GM12878 (cell line): ENCODE data around the gene ZNF467. TPM values are rescaled to one million over a fixed set of nuclear protein-coding genes. Genes with fewer than 3 reads are reported as not detected.
A peak's percentile ranks its signal among the peaks of the same experiment; 100 is the strongest.

Experiments used
- ATAC-seq: fragments of 200-7000 bp; cut with Tn5 transposase; 3 replicates; pipeline ENCODE4 v1.9.1; 2020; ENCODE audit warnings: mild to moderate bottlenecking, moderate library complexity
- BruUV-seq: library from RNA; stranded (reverse); fragments of 400-500 nt; replicated peaks from 2 replicates; lab custom pipeline; 2021; lab: Mats Ljungman, UMichigan
- CTCF ChIA-PET: fragments of 300-600 bp; sonication (Branson Sonifier 250); formaldehyde crosslinking; extraction: SDS; loops from one replicate; lab custom pipeline; 2021; ENCODE audit warnings: inconsistent platforms; lab: Yijun Ruan, JAX
- POLR2A ChIA-PET: fragments of 350-600 bp; formaldehyde crosslinking; extraction: SDS; loops from one replicate; lab custom pipeline; 2021; ENCODE audit warnings: inconsistent platforms; lab: Charles Lee
- RAD21 ChIA-PET: fragments of 300-600 bp; sonication (Branson Sonifier 250); formaldehyde crosslinking; loops from one replicate; lab custom pipeline; 2023; ENCODE audit warnings: antibody characterized with exemption; ENCODE audit not compliant: unreplicated experiment; lab: Charles Lee
- SMC1A ChIA-PET: fragments of 300-600 bp; sonication (Branson Sonifier 250); formaldehyde crosslinking; loops from one replicate; lab custom pipeline; 2023; ENCODE audit not compliant: unreplicated experiment, uncharacterized antibody; lab: Charles Lee
- DNase-seq: peaks from one replicate; pipeline ENCODE4 v3.0.0-alpha.2; 2011; ENCODE audit warnings: low read depth, low spot score
- FAIRE-seq: peaks from 3 replicates; lab custom pipeline; 2011; peaks lifted over from hg19 to GRCh38; lab: Jason Lieb, UNC
- H2AFZ ChIP-seq: 2 replicates; pipeline ENCODE4 v1.6.0; 2011; ENCODE audit warnings: low read depth, low read length, control low read depth; ENCODE audit not compliant: control insufficient read depth
- H3K27ac ChIP-seq: 2 replicates; pipeline ENCODE4 v1.5.1; 2011; ENCODE audit warnings: control low read depth; ENCODE audit not compliant: control insufficient read depth, insufficient read depth
- H3K27me3 ChIP-seq, 2 experiments: replicated peaks in 1 of 2; 2 replicates each; pipeline versions ENCODE4 v1.6.0 to v1.6.1; 2011; ENCODE audit warnings: low read length in 1 of 2; ENCODE audit not compliant: control insufficient read depth in 2 of 2, insufficient read depth in 2 of 2
- H3K36me3 ChIP-seq, 2 experiments: 2 replicates each; pipeline ENCODE4 v1.5.1; 2011; ENCODE audit warnings: low read length in 1 of 2; ENCODE audit not compliant: control insufficient read depth in 2 of 2, insufficient read depth in 2 of 2
- H3K4me1 ChIP-seq: 2 replicates; pipeline ENCODE4 v1.6.1; 2011; ENCODE audit warnings: mild to moderate bottlenecking, low read length, moderate library complexity, mixed read lengths; ENCODE audit not compliant: control insufficient read depth, insufficient read depth
- H3K4me2 ChIP-seq: 2 replicates; pipeline ENCODE4 v1.6.0; 2011; ENCODE audit warnings: control low read depth; ENCODE audit not compliant: control insufficient read depth, insufficient read depth
- H3K4me3 ChIP-seq: fragments of 200-600 bp; sonication (generic); 2 replicates; pipeline ENCODE4 v1.5.1; 2016
- H3K79me2 ChIP-seq: 2 replicates; pipeline ENCODE4 v1.6.0; 2011; ENCODE audit warnings: low read length; ENCODE audit not compliant: control insufficient read depth, insufficient read depth
- H3K9ac ChIP-seq: 2 replicates; pipeline ENCODE4 v1.8.0; 2011; ENCODE audit warnings: low read length, control low read depth, mixed read lengths; ENCODE audit not compliant: control insufficient read depth, insufficient read depth
- H3K9me3 ChIP-seq: replicated peaks from 3 replicates; pipeline ENCODE4 v1.5.1; 2011; ENCODE audit warnings: mild to moderate bottlenecking, low read length; ENCODE audit not compliant: control insufficient read depth, insufficient read depth
- H4K20me1 ChIP-seq: 2 replicates; pipeline ENCODE4 v1.6.0; 2011; ENCODE audit not compliant: control insufficient read depth, insufficient read depth
- CHD2 ChIP-seq: IDR thresholded peaks from 2 replicates; pipeline ENCODE4 v1.6.1; 2011; ENCODE audit warnings: low read depth, low read length, improper control_type of control experiment, borderline replicate concordance
- ESRRA ChIP-seq: IDR thresholded peaks from 2 replicates; pipeline ENCODE4 v1.6.1; 2012; ENCODE audit warnings: mild to moderate bottlenecking, low read length, improper control_type of control experiment
- ETV6 ChIP-seq, 2 experiments: fragments of 450-650 bp in 1 of 2; IDR thresholded peaks in 1 of 2; conservative IDR thresholded peaks in 1 of 2; 2 replicates each; pipeline ENCODE4 v1.6.1; 2014; ENCODE audit warnings: antibody characterized with exemption in 1 of 2, borderline replicate concordance in 1 of 2, low read depth in 1 of 2, mild to moderate bottlenecking in 1 of 2, moderate library complexity in 1 of 2
- HCFC1 ChIP-seq: fragments of 150-350 bp; IDR thresholded peaks from 2 replicates; pipeline ENCODE4 v1.6.1; 2014; ENCODE audit warnings: low read length
- POLR2A ChIP-seq: IDR thresholded peaks from 2 replicates; pipeline ENCODE4 v1.6.1; 2011; ENCODE audit warnings: low read depth, mild to moderate bottlenecking, low read length
- ZNF384 ChIP-seq: IDR thresholded peaks from 2 replicates; pipeline ENCODE4 v1.6.1; 2012; ENCODE audit warnings: low read depth, mild to moderate bottlenecking, low read length, improper control_type of control experiment, borderline replicate concordance
- WGBS: methylation state at CpG from one replicate; pipeline ENCODE4 v1.1.6; 2016; ENCODE audit warnings: low lambda C conversion rate; ENCODE audit not compliant: insufficient replicate concordance, insufficient coverage; ENCODE audit errors: missing lambda C conversion rate; 5-methylcytosine and 5-hydroxymethylcytosine counted together
- in situ Hi-C: fragments of 300-500 bp; cut with MboI; formaldehyde crosslinking; loops from 9 replicates; pipeline ENCODE4 v1.14.3; 2018; ENCODE audit warnings: mixed read lengths
- intact Hi-C: fragments of 100-400 bp; cut with micrococcal nuclease; formaldehyde crosslinking; loops from one replicate; pipeline ENCODE4 v1.14.2; 2022; ENCODE audit not compliant: unreplicated experiment
- polyA plus RNA-seq, 11 experiments: library from polyadenylated mRNA; depleted of rRNA in 4 of 11; unstranded in 6 of 11; stranded (reverse) in 5 of 11; fragments of >200 nt; fragmentation: Nextera tagmentation in 4 of 11; fragmentation: Illumina TruSeq in 1 of 11; extraction: Ambion mirVana in 4 of 11; extraction: Trizol in 1 of 11; gene quantifications; 1 replicate in 1 of 11; 2 replicates in 10 of 11; pipeline versions ENCODE4 v1.2.1 to v1.2.3, GENCODE V29; 2011 to 2016; ENCODE audit warnings: inconsistent platforms in 2 of 11, missing spikeins in 2 of 11, low read depth in 1 of 11
- total RNA-seq, 4 experiments: library from RNA; depleted of rRNA in 3 of 4; stranded (reverse); fragments of >200 nt in 3 of 4; fragmentation: Illumina TruSeq in 1 of 4; extraction: Trizol in 1 of 4; gene quantifications; 2 replicates each; pipeline versions ENCODE4 v1.2.1 to v1.2.3, GENCODE V29; 2013 to 2021
- TF ChIP-seq, protein P1 (sequence below): fragments of 450-650 bp; IDR thresholded peaks from 2 replicates; pipeline ENCODE4 v1.6.1; 2017; ENCODE audit warnings: low read depth, mild to moderate bottlenecking, moderate library complexity
- TF ChIP-seq, protein P2 (sequence below): fragments of 450-650 bp; IDR thresholded peaks from 2 replicates; pipeline ENCODE4 v1.6.1; 2017; ENCODE audit warnings: antibody characterized with exemption, mild to moderate bottlenecking, moderate library complexity

Gene ZNF467
- total and polyA plus RNA-seq, 10 of the 15 experiments (the other 5 are each of a cell fraction or from before 2014, with no cell fraction given): not detected

DNA sequence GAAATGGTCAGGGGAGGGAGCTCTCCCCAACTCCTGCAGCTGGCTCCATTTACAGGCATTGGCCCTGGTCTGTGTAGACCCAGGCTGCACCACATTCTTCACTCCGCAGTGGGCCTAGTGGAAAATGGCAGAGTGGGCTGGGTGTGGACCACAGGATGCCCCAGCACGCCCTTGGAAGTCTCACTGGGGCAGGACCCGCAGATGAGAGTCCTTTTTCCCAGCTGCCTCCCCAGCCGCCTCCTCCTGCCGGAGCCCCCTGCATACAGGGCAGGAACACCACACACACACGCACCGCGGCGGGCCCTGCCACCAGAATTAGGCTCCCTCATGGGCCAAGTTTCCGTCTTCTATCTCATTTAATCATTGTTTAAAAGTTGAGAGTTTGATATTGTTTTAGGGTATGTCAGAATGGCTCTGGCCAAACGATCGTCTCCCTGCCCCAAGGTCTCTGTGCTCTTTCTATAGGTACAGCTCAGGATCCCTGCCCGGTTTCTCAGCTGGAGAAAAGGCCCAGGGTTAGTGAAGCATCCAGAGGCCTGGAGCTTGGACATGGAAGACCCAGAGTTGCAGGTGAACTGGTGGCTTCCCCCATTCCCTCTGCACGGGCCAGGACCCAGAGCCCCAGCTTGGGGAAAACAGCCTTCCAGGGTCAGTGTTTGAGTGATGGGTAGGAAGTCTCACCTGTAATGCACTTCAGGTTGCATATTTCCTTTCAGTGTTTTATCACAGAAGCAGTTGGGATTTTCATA, 42.0 kb downstream of the ZNF467 start:
- intact Hi-C loops: no loop called here
- no peak overlapping the region for H3K27ac ChIP-seq
- no peak overlapping the region for H3K4me3 ChIP-seq
- in situ Hi-C loops: no loop called here
- H4K20me1 ChIP-seq: no peaks in the 10 kb centered on the region
- no peaks in the 10 kb centered on the region for H3K27me3 ChIP-seq
- no peak overlapping the region for H3K9ac ChIP-seq
- no peak overlapping the region for H2AFZ ChIP-seq
- H3K9me3 ChIP-seq: no peaks in the 10 kb centered on the region
- BruUV-seq: no TSS peak
- ChIA-PET RAD21 (interaction anchor here (1.1 to 1.5 kb wide), 2 partner anchors 10 to 69 kb away, joined by 3 to 4 read pairs; no protein-coding TSS in a partner anchor), SMC1A (no interaction called here), CTCF (interaction anchor here (0.9 to 1.3 kb wide), 3 partner anchors 11 to 69 kb away, joined by 3 to 4 read pairs (median 3); no protein-coding TSS in a partner anchor), POLR2A (no interaction called here)
- no peaks in the 10 kb centered on the region for H3K79me2 ChIP-seq
- ATAC-seq (no peak), FAIRE-seq (no peak)
- H3K4me1 ChIP-seq: no peaks in the 10 kb centered on the region; the same call in 1 of the 2 replicates
- 88% methylated on average over 14 of the region's 14 CpGs for WGBS
- no peak overlapping the region for H3K4me2 ChIP-seq
- H3K36me3 ChIP-seq: peaks cover 0 to 7% of the 10 kb centered on the region in 2 experiments; a peak in 2 of 4 replicates
- no peak for TF ChIP-seq ZNF384
- no peak for TF ChIP-seq ESRRA
- TF ChIP-seq POLR2A: 0 out of 2 replicates have a peak, but pooled peaks have one; percentile 5
- TF ChIP-seq, all 136 proteins: peak for 1
- no peak for DNase-seq

DNA sequence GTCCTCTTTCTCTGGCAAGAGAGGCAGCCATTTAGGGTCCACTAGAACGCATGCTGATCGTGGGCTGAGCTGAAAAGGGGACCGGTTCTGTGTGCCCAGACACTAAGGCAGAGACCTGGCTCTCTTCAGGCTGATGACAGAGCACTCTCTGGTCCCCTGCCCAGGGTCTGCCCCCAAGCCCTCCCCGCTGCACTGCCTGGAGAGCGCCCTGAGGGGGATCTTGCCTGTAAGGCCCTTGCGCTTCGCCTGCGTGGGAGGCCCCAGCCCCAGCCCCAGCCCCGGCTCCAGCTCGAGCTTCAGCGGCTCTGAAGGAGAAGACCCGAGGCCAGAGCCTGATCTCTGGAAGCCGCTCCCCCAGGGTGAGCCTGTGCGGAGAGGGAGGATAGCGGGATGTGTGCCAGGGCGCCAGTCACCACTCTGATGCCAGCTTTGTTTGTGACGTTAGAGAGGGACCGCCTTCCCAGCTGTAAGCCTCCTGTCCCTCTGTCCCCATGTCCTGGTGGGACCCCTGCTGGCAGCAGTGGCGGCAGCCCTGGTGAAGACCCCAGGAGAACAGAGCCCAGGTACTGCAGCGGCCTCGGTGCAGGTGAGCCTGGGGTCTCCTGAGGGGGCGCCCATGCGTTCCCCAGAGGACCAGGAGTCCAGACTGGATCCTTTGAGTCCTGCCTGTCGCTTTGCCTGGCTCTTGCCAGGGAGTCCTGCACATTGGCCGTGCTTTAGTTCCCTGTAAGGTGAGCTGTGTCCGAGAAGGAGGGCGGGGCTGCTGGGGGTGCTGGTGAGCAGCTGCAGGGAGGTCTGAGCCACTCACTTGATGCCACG, 43.2 kb downstream of the ZNF467 start:
- no peaks in the 10 kb centered on the region for H3K9me3 ChIP-seq
- intact Hi-C loops (no loop called here), in situ Hi-C loops (no loop called here)
- FAIRE-seq (no peak), ATAC-seq (no peak), DNase-seq (no peak)
- no peaks in the 10 kb centered on the region for H3K27me3 ChIP-seq
- H4K20me1 ChIP-seq: no peaks in the 10 kb centered on the region
- H3K79me2 ChIP-seq: no peaks in the 10 kb centered on the region
- H3K4me1 ChIP-seq: no peaks in the 10 kb centered on the region; the same call in 1 of the 2 replicates
- ChIA-PET RAD21 (interaction anchor here (0.8 to 1.1 kb wide), 2 partner anchors 12 to 67 kb away, joined by 3 to 4 read pairs; no protein-coding TSS in a partner anchor), CTCF (interaction anchor here (0.9 to 1.3 kb wide), 5 partner anchors 12 to 68 kb away, joined by 3 to 4 read pairs (median 3); no protein-coding TSS in a partner anchor), SMC1A (no interaction called here), POLR2A (no interaction called here)
- H2AFZ ChIP-seq: no peak overlapping the region
- H3K4me3 ChIP-seq: no peak overlapping the region
- no peak overlapping the region for H3K4me2 ChIP-seq
- H3K27ac ChIP-seq: no peak overlapping the region
- no TSS peak for BruUV-seq
- peaks cover 0 to 9% of the 10 kb centered on the region in 2 experiments; a peak in 2 of 4 replicates for H3K36me3 ChIP-seq
- WGBS: 84% methylated on average over 23 of the region's 28 CpGs
- H3K9ac ChIP-seq: no peak overlapping the region
- TF ChIP-seq, protein P1, sequence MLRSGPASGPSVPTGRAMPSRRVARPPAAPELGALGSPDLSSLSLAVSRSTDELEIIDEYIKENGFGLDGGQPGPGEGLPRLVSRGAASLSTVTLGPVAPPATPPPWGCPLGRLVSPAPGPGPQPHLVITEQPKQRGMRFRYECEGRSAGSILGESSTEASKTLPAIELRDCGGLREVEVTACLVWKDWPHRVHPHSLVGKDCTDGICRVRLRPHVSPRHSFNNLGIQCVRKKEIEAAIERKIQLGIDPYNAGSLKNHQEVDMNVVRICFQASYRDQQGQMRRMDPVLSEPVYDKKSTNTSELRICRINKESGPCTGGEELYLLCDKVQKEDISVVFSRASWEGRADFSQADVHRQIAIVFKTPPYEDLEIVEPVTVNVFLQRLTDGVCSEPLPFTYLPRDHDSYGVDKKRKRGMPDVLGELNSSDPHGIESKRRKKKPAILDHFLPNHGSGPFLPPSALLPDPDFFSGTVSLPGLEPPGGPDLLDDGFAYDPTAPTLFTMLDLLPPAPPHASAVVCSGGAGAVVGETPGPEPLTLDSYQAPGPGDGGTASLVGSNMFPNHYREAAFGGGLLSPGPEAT: no peak
- TF ChIP-seq ETV6 (conservative IDR thresholded peaks at IDR 0.05 in 1 of 2, IDR thresholded peaks at IDR 0.05 in 1 of 2; ENCODE audit: borderline replicate concordance in 1 of 2, low read depth in 1 of 2) (no peak), HCFC1 (no peak), CHD2 (no peak)
- TF ChIP-seq, protein P2, sequence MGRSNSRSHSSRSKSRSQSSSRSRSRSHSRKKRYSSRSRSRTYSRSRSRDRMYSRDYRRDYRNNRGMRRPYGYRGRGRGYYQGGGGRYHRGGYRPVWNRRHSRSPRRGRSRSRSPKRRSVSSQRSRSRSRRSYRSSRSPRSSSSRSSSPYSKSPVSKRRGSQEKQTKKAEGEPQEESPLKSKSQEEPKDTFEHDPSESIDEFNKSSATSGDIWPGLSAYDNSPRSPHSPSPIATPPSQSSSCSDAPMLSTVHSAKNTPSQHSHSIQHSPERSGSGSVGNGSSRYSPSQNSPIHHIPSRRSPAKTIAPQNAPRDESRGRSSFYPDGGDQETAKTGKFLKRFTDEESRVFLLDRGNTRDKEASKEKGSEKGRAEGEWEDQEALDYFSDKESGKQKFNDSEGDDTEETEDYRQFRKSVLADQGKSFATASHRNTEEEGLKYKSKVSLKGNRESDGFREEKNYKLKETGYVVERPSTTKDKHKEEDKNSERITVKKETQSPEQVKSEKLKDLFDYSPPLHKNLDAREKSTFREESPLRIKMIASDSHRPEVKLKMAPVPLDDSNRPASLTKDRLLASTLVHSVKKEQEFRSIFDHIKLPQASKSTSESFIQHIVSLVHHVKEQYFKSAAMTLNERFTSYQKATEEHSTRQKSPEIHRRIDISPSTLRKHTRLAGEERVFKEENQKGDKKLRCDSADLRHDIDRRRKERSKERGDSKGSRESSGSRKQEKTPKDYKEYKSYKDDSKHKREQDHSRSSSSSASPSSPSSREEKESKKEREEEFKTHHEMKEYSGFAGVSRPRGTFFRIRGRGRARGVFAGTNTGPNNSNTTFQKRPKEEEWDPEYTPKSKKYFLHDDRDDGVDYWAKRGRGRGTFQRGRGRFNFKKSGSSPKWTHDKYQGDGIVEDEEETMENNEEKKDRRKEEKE: no peak
